T-cell (primary cell): Measurements from ENCODE around the gene PARD3. TPM values are rescaled to one million over a fixed set of nuclear protein-coding genes. Genes with fewer than 3 reads are reported as not detected.
"Not testable (repeated sequence)": the region's sequence is repeated elsewhere in the genome, so short reads cannot be mapped to it uniquely, and the experiment has no call there.

ENCODE experiments used
- ATAC-seq, 4 experiments: fragments of 200-7000 bp in 3 of 4; fragments of 150-1000 bp in 1 of 4; cut with Tn5 transposase; replicated peaks in 1 of 4; 1 replicate in 3 of 4; 2 replicates in 1 of 4; pipeline ENCODE4 v1.10.0; 2021; ENCODE audit warnings: moderate library complexity in 3 of 4, mild to moderate bottlenecking in 2 of 4, moderate number of reproducible peaks in 1 of 4
- CTCF ChIA-PET, 2 donors: fragments of 300-600 bp; sonication (Branson Sonifier 250); formaldehyde crosslinking; loops; one replicate each; lab custom pipeline; 2022; ENCODE audit warnings: antibody characterized with exemption in 2 of 2; lab: Charles Lee
- POLR2A ChIA-PET, 2 donors: fragments of 300-600 bp; sonication (Branson Sonifier 250); formaldehyde crosslinking; loops; one replicate each; lab custom pipeline; 2022; ENCODE audit warnings: antibody characterized with exemption in 2 of 2; lab: Charles Lee
- DNase-seq, 35 experiments: peaks; one replicate each; pipeline versions ENCODE4 v3.0.0 to v3.0.0-alpha.2; 2013 to 2023
- H3K27ac ChIP-seq: one replicate; pipeline ENCODE4 v1.5.1; 2013; ENCODE audit warnings: low read length
- H3K27me3 ChIP-seq, 2 experiments: replicated peaks in 1 of 2; 1 replicate in 1 of 2; 2 replicates in 1 of 2; pipeline versions ENCODE4 v1.6.1 to v1.7.0; 2013; ENCODE audit warnings: low read length in 1 of 2, mixed read lengths in 1 of 2; ENCODE audit not compliant: control insufficient read depth in 2 of 2, insufficient read depth in 2 of 2; ENCODE audit errors: extremely low read depth in 1 of 2
- H3K36me3 ChIP-seq, 2 donors: 1 replicate in 1 of 2; 2 replicates in 1 of 2; pipeline versions ENCODE4 v1.6.1 to v1.7.0; 2013; ENCODE audit warnings: low read length in 1 of 2; ENCODE audit not compliant: control insufficient read depth in 2 of 2, insufficient read depth in 1 of 2; ENCODE audit errors: extremely low read depth in 1 of 2
- H3K4me1 ChIP-seq, 2 experiments: 1 replicate in 1 of 2; 2 replicates in 1 of 2; pipeline versions ENCODE4 v1.6.1 to v1.7.0; 2013; ENCODE audit warnings: low read length in 2 of 2, mixed read lengths in 1 of 2; ENCODE audit not compliant: insufficient read depth in 2 of 2, control insufficient read depth in 1 of 2; ENCODE audit errors: extremely low read depth in 1 of 2
- H3K4me3 ChIP-seq, 2 donors: 1 replicate in 1 of 2; 2 replicates in 1 of 2; pipeline versions ENCODE4 v1.5.1 to v1.7.0; 2013; ENCODE audit warnings: mild to moderate bottlenecking in 2 of 2, low read length in 1 of 2, moderate library complexity in 1 of 2; ENCODE audit not compliant: control insufficient read depth in 1 of 2; ENCODE audit errors: extremely low read depth in 1 of 2
- H3K9me3 ChIP-seq: 2 replicates; pipeline ENCODE4 v1.7.0; 2013
- H3K27ac Mint-ChIP-seq, 2 donors: one replicate each; pipeline ENCODE4 v1.8.0; 2020 to 2021; ENCODE audit warnings: mild to moderate bottlenecking in 2 of 2, mixed read lengths in 2 of 2
- H3K27me3 Mint-ChIP-seq, 2 donors: one replicate each; pipeline ENCODE4 v1.8.0; 2021 to 2022; ENCODE audit warnings: mixed read lengths in 2 of 2
- H3K36me3 Mint-ChIP-seq: one replicate; pipeline ENCODE4 v1.8.0; 2021; ENCODE audit warnings: mixed read lengths
- H3K4me1 Mint-ChIP-seq, 3 donors: one replicate each; pipeline ENCODE4 v1.8.0; 2020 to 2022; ENCODE audit warnings: mixed read lengths in 3 of 3, mild to moderate bottlenecking in 1 of 3
- H3K4me3 Mint-ChIP-seq, 3 donors: one replicate each; pipeline ENCODE4 v1.8.0; 2020 to 2022; ENCODE audit warnings: mild to moderate bottlenecking in 3 of 3, mixed read lengths in 3 of 3, moderate library complexity in 3 of 3
- H3K9me3 Mint-ChIP-seq, 3 donors: one replicate each; pipeline ENCODE4 v1.8.0; 2020 to 2022; ENCODE audit warnings: mixed read lengths in 3 of 3
- WGBS: methylation state at CpG from one replicate; pipeline ENCODE4 v1.1.5; 2013; ENCODE audit warnings: missing lambda C conversion rate; ENCODE audit not compliant: insufficient coverage; 5-methylcytosine and 5-hydroxymethylcytosine counted together
- total RNA-seq, 35 experiments: library from RNA in 6 of 35; stranded (reverse) in 6 of 35; fragments of 120-200 nt in 1 of 35; gene quantifications; one replicate each; pipeline versions ENCODE4 v1.2.1 to v1.2.4 and lab custom pipeline; 2013 to 2026

Gene PARD3
- total RNA-seq, 5 donors from 2014 or later (not counting 1 experiment from before 2014, with no cell fraction given): 0.36 to 0.92 (median 0.65) TPM

- no peaks in the 10 kb centered on the region for H3K9me3 Mint-ChIP-seq
- no peak overlapping the region for H3K4me3 Mint-ChIP-seq
- Histone ChIP-seq H3K4me1 (no peaks in the 10 kb centered on the region), H3K36me3 (no peaks in the 10 kb centered on the region), H3K9me3 (no peaks in the 10 kb centered on the region), H3K27ac (no peak overlapping the region), H3K4me3 (no peak overlapping the region), H3K27me3 (peaks cover 0 to 8% of the 10 kb centered on the region in 2 experiments)
- DNase-seq (no peak), ATAC-seq (no peak)
- no peak overlapping the region for H3K27ac Mint-ChIP-seq
- 87% methylated on average over 4 of the region's 4 CpGs for whole genome bisulfite sequencing
- H3K36me3 Mint-ChIP-seq: no peaks in the 10 kb centered on the region
- ChIA-PET CTCF (no interaction called here), POLR2A (interaction anchor here in 1 of 2 donors (0.7 kb wide), 1 partner anchor 1220 kb away, joined by 4 read pairs; no protein-coding TSS in a partner anchor)
- H3K4me1 Mint-ChIP-seq: no peaks in the 10 kb centered on the region
- H3K27me3 Mint-ChIP-seq: peaks cover 0 to 12% of the 10 kb centered on the region in 2 donors
Observed at GRCh38 chr10:34794835-34795234, 20.3 kb downstream of the PARD3 start.

GRCh38 chr10:34793581-34793980, 21.5 kb downstream of the PARD3 start:
- H3K27ac Mint-ChIP-seq, H3K36me3 ChIP-seq, H3K4me1 ChIP-seq, DNase-seq, H3K36me3 Mint-ChIP-seq, H3K9me3 Mint-ChIP-seq, CTCF ChIA-PET, H3K4me1 Mint-ChIP-seq, POLR2A ChIA-PET, ATAC-seq, H3K4me3 ChIP-seq, H3K9me3 ChIP-seq, H3K27ac ChIP-seq, H3K4me3 Mint-ChIP-seq: not testable (repeated sequence)
- H3K27me3 Mint-ChIP-seq: peaks cover 0 to 14% of the 10 kb centered on the region in 2 donors
- 100% methylated on average over 1 of the region's 5 CpGs for WGBS
- peaks cover 0 to 11% of the 10 kb centered on the region in 2 experiments for H3K27me3 ChIP-seq

- ATAC-seq: no peak
- Mint-ChIP-seq H3K4me3 (no peak overlapping the region), H3K27me3 (peaks cover 0 to 16% of the 10 kb centered on the region in 2 donors), H3K4me1 (no peaks in the 10 kb centered on the region), H3K27ac (no peak overlapping the region), H3K36me3 (no peaks in the 10 kb centered on the region), H3K9me3 (no peaks in the 10 kb centered on the region)
- peaks cover 0 to 12% of the 10 kb centered on the region in 2 experiments for H3K27me3 ChIP-seq
- ChIA-PET POLR2A (no interaction called here), CTCF (no interaction called here)
- 77% methylated on average over 5 of the region's 7 CpGs for WGBS
- H3K27ac ChIP-seq: no peak overlapping the region
- H3K36me3 ChIP-seq: no peaks in the 10 kb centered on the region
- no peak overlapping the region for H3K4me3 ChIP-seq
- no peaks in the 10 kb centered on the region for H3K9me3 ChIP-seq
- no peaks in the 10 kb centered on the region for H3K4me1 ChIP-seq
- DNase-seq: no peak
Observed at GRCh38 chr10:34792881-34793280, 22.2 kb downstream of the PARD3 start.

GRCh38 chr10:34791947-34792346, 23.1 kb downstream of the PARD3 start:
- no peaks in the 10 kb centered on the region for H3K36me3 Mint-ChIP-seq
- peaks cover 0 to 13% of the 10 kb centered on the region in 2 experiments for H3K27me3 ChIP-seq
- no peaks in the 10 kb centered on the region for H3K9me3 Mint-ChIP-seq
- H3K4me1 ChIP-seq: no peaks in the 10 kb centered on the region
- no peaks in the 10 kb centered on the region for H3K36me3 ChIP-seq
- DNase-seq: no peak
- no peak overlapping the region for H3K27ac ChIP-seq
- no peak overlapping the region for H3K4me3 ChIP-seq
- WGBS: 90% methylated on average over 21 of the region's 23 CpGs
- ChIA-PET CTCF (no interaction called here), POLR2A (no interaction called here)
- ATAC-seq: no peak
- no peaks in the 10 kb centered on the region for H3K4me1 Mint-ChIP-seq
- no peaks in the 10 kb centered on the region for H3K9me3 ChIP-seq
- no peak overlapping the region for H3K4me3 Mint-ChIP-seq
- no peak overlapping the region for H3K27ac Mint-ChIP-seq
- peaks cover 0 to 16% of the 10 kb centered on the region in 2 donors for H3K27me3 Mint-ChIP-seq

GRCh38 chr10:34791228-34791627, 23.9 kb downstream of the PARD3 start:
- POLR2A ChIA-PET: no interaction called here
- Mint-ChIP-seq H3K36me3 (no peaks in the 10 kb centered on the region), H3K4me3 (no peak overlapping the region), H3K27me3 (peaks cover 0 to 16% of the 10 kb centered on the region in 2 donors), H3K27ac (no peak overlapping the region), H3K4me1 (no peaks in the 10 kb centered on the region), H3K9me3 (no peaks in the 10 kb centered on the region)
- no peaks in the 10 kb centered on the region for H3K36me3 ChIP-seq
- ATAC-seq (no peak), DNase-seq (no peak)
- no peak overlapping the region for H3K4me3 ChIP-seq
- H3K4me1 ChIP-seq: no peaks in the 10 kb centered on the region
- H3K9me3 ChIP-seq: no peaks in the 10 kb centered on the region
- 87% methylated on average over 13 of the region's 15 CpGs for WGBS
- peaks cover 0 to 14% of the 10 kb centered on the region in 2 experiments for H3K27me3 ChIP-seq
- no peak overlapping the region for H3K27ac ChIP-seq
- CTCF ChIA-PET: no interaction called here

GRCh38 chr10:34789966-34790506, 25.1 kb downstream of the PARD3 start:
- POLR2A ChIA-PET: interaction anchor here in 1 of 2 donors (0.6 kb wide), 1 partner anchor 1063 kb away, joined by 8 read pairs; no protein-coding TSS in a partner anchor
- no peak overlapping the region for H3K4me3 ChIP-seq
- 83% methylated on average over 1 of the region's 4 CpGs for WGBS
- H3K27me3 Mint-ChIP-seq: peaks cover 0 to 15% of the 10 kb centered on the region in 2 donors
- no peaks in the 10 kb centered on the region for H3K4me1 ChIP-seq
- H3K27ac ChIP-seq: no peak overlapping the region
- CTCF ChIA-PET: no interaction called here
- peaks cover 0 to 17% of the 10 kb centered on the region in 2 experiments for H3K27me3 ChIP-seq
- H3K36me3 Mint-ChIP-seq: no peaks in the 10 kb centered on the region
- no peaks in the 10 kb centered on the region for H3K9me3 Mint-ChIP-seq
- DNase-seq: no peak
- no peak for ATAC-seq
- no peaks in the 10 kb centered on the region for H3K9me3 ChIP-seq
- no peak overlapping the region for H3K27ac Mint-ChIP-seq
- H3K4me1 Mint-ChIP-seq: no peaks in the 10 kb centered on the region
- H3K4me3 Mint-ChIP-seq: no peak overlapping the region
- no peaks in the 10 kb centered on the region for H3K36me3 ChIP-seq
